Measurements from ENCODE around the gene PSME3.
"Not testable (repeated sequence)": the region's sequence is repeated elsewhere in the genome, so short reads cannot be mapped to it uniquely, and the experiment has no call there.

The PSME3 gene

GRCh38 chr17:42866216-42866615 lies 33.0 kb downstream of the PSME3 start:
- H3K4me3 ChIP-seq (ENCODE audit: low read length), result no peak overlapping the region
- H3K27ac ChIP-seq (ENCODE audit: low read length), result no peak overlapping the region
- DNase-seq (ENCODE audit: low read depth, low spot score), result no peak
- no peaks in the 10 kb centered on the region for H3K27me3 ChIP-seq (ENCODE audit: control insufficient read depth, insufficient read depth, low read length)
- no peaks in the 10 kb centered on the region for H3K36me3 ChIP-seq (ENCODE audit: control insufficient read depth, insufficient read depth, low read length)
- no CpG with 5 or more reads among the region's 4 CpGs for WGBS (ENCODE audit: insufficient coverage, insufficient read length)
- H3K9me3 ChIP-seq (ENCODE audit: control insufficient read depth, insufficient read depth, low read length), result no peaks in the 10 kb centered on the region
- H3K4me1 ChIP-seq (ENCODE audit: control insufficient read depth, insufficient read depth, low read length), result no peaks in the 10 kb centered on the region

- WGBS (ENCODE audit: insufficient coverage, insufficient read length), result no CpG with 5 or more reads among the region's 12 CpGs
- Histone ChIP-seq H3K36me3 (ENCODE audit: control insufficient read depth, insufficient read depth, low read length) (no peaks in the 10 kb centered on the region), H3K27me3 (ENCODE audit: control insufficient read depth, insufficient read depth, low read length) (no peaks in the 10 kb centered on the region), H3K27ac (ENCODE audit: low read length) (no peak overlapping the region), H3K9me3 (ENCODE audit: control insufficient read depth, insufficient read depth, low read length) (no peaks in the 10 kb centered on the region), H3K4me3 (ENCODE audit: low read length) (no peak overlapping the region), H3K4me1 (ENCODE audit: control insufficient read depth, insufficient read depth, low read length) (no peaks in the 10 kb centered on the region)
- DNase-seq (ENCODE audit: low read depth, low spot score), result no peak
Observed at GRCh38 chr17:42866631-42867575, 33.7 kb downstream of the PSME3 start.

GRCh38 chr17:42867694-42868261 lies 34.6 kb downstream of the PSME3 start:
- WGBS (ENCODE audit: insufficient coverage, insufficient read length), result no CpG with 5 or more reads among the region's 21 CpGs
- not testable (repeated sequence) for H3K36me3 ChIP-seq (ENCODE audit: control insufficient read depth, insufficient read depth, low read length); H3K27ac ChIP-seq (ENCODE audit: low read length); H3K4me1 ChIP-seq (ENCODE audit: control insufficient read depth, insufficient read depth, low read length); H3K4me3 ChIP-seq (ENCODE audit: low read length); H3K9me3 ChIP-seq (ENCODE audit: control insufficient read depth, insufficient read depth, low read length); DNase-seq (ENCODE audit: low read depth, low spot score); H3K27me3 ChIP-seq (ENCODE audit: control insufficient read depth, insufficient read depth, low read length)

GRCh38 chr17:42868338-42868737 lies 35.1 kb downstream of the PSME3 start:
- Histone ChIP-seq H3K9me3 (ENCODE audit: control insufficient read depth, insufficient read depth, low read length) (no peaks in the 10 kb centered on the region), H3K4me3 (ENCODE audit: low read length) (no peak overlapping the region), H3K27ac (ENCODE audit: low read length) (no peak overlapping the region), H3K4me1 (ENCODE audit: control insufficient read depth, insufficient read depth, low read length) (no peaks in the 10 kb centered on the region), H3K27me3 (ENCODE audit: control insufficient read depth, insufficient read depth, low read length) (no peaks in the 10 kb centered on the region), H3K36me3 (ENCODE audit: control insufficient read depth, insufficient read depth, low read length) (no peaks in the 10 kb centered on the region)
- no CpG with 5 or more reads among the region's 12 CpGs for WGBS (ENCODE audit: insufficient coverage, insufficient read length)
- no peak for DNase-seq (ENCODE audit: low read depth, low spot score)

GRCh38 chr17:42871647-42872046 lies 38.5 kb downstream of the PSME3 start:
- WGBS (ENCODE audit: insufficient coverage, insufficient read length), result no CpG with 5 or more reads among the region's 4 CpGs
- H3K36me3 ChIP-seq (ENCODE audit: control insufficient read depth, insufficient read depth, low read length), result no peaks in the 10 kb centered on the region
- H3K9me3 ChIP-seq (ENCODE audit: control insufficient read depth, insufficient read depth, low read length), result no peaks in the 10 kb centered on the region
- H3K27ac ChIP-seq (ENCODE audit: low read length), result no peak overlapping the region
- no peaks in the 10 kb centered on the region for H3K27me3 ChIP-seq (ENCODE audit: control insufficient read depth, insufficient read depth, low read length)
- H3K4me3 ChIP-seq (ENCODE audit: low read length), result no peak overlapping the region
- no peaks in the 10 kb centered on the region for H3K4me1 ChIP-seq (ENCODE audit: control insufficient read depth, insufficient read depth, low read length)
- DNase-seq (ENCODE audit: low read depth, low spot score), result no peak

- H3K27me3 ChIP-seq (ENCODE audit: control insufficient read depth, insufficient read depth, low read length), result no peaks in the 10 kb centered on the region
- no peak overlapping the region for H3K27ac ChIP-seq (ENCODE audit: low read length)
- WGBS (ENCODE audit: insufficient coverage, insufficient read length), result no CpG with 5 or more reads among the region's 13 CpGs
- no peak for DNase-seq (ENCODE audit: low read depth, low spot score)
- no peak overlapping the region for H3K4me3 ChIP-seq (ENCODE audit: low read length)
- H3K4me1 ChIP-seq (ENCODE audit: control insufficient read depth, insufficient read depth, low read length), result no peaks in the 10 kb centered on the region
- no peaks in the 10 kb centered on the region for H3K9me3 ChIP-seq (ENCODE audit: control insufficient read depth, insufficient read depth, low read length)
- H3K36me3 ChIP-seq (ENCODE audit: control insufficient read depth, insufficient read depth, low read length), result no peaks in the 10 kb centered on the region
Observed at GRCh38 chr17:42872251-42872965, 39.2 kb downstream of the PSME3 start.

GRCh38 chr17:42873315-42873714 lies 40.1 kb downstream of the PSME3 start:
- Histone ChIP-seq H3K4me1 (ENCODE audit: control insufficient read depth, insufficient read depth, low read length) (no peaks in the 10 kb centered on the region; the same call in 1 of the 2 replicates), H3K27me3 (ENCODE audit: control insufficient read depth, insufficient read depth, low read length) (no peaks in the 10 kb centered on the region), H3K36me3 (ENCODE audit: control insufficient read depth, insufficient read depth, low read length) (no peaks in the 10 kb centered on the region), H3K27ac (ENCODE audit: low read length) (no peak overlapping the region), H3K4me3 (ENCODE audit: low read length) (no peak overlapping the region), H3K9me3 (ENCODE audit: control insufficient read depth, insufficient read depth, low read length) (no peaks in the 10 kb centered on the region)
- no peak for DNase-seq (ENCODE audit: low read depth, low spot score)
- no CpG with 5 or more reads among the region's 6 CpGs for WGBS (ENCODE audit: insufficient coverage, insufficient read length)

- no CpG with 5 or more reads among the region's 12 CpGs for WGBS (ENCODE audit: insufficient coverage, insufficient read length)
- H3K4me3 ChIP-seq (ENCODE audit: low read length); H3K27me3 ChIP-seq (ENCODE audit: control insufficient read depth, insufficient read depth, low read length); H3K9me3 ChIP-seq (ENCODE audit: control insufficient read depth, insufficient read depth, low read length); H3K27ac ChIP-seq (ENCODE audit: low read length); DNase-seq (ENCODE audit: low read depth, low spot score); H3K36me3 ChIP-seq (ENCODE audit: control insufficient read depth, insufficient read depth, low read length); H3K4me1 ChIP-seq (ENCODE audit: control insufficient read depth, insufficient read depth, low read length): not testable (repeated sequence)
Observed at GRCh38 chr17:42873932-42874695, 40.9 kb downstream of the PSME3 start.

- no peak for DNase-seq (ENCODE audit: low read depth, low spot score)
- no peak overlapping the region for H3K4me3 ChIP-seq (ENCODE audit: low read length)
- WGBS (ENCODE audit: insufficient coverage, insufficient read length), result no CpG with 5 or more reads among the region's 10 CpGs
- H3K27me3 ChIP-seq (ENCODE audit: control insufficient read depth, insufficient read depth, low read length), result 0 out of 2 replicates have a peak, but pooled peaks cover 1% of the 10 kb centered on the region
- H3K9me3 ChIP-seq (ENCODE audit: control insufficient read depth, insufficient read depth, low read length), result no peaks in the 10 kb centered on the region
- no peak overlapping the region for H3K27ac ChIP-seq (ENCODE audit: low read length)
- H3K4me1 ChIP-seq (ENCODE audit: control insufficient read depth, insufficient read depth, low read length), result peaks cover 3% of the 10 kb centered on the region; the same call in 1 of the 2 replicates
- H3K36me3 ChIP-seq (ENCODE audit: control insufficient read depth, insufficient read depth, low read length), result no peaks in the 10 kb centered on the region
Observed at GRCh38 chr17:42877037-42877436, 43.8 kb downstream of the PSME3 start.
